ENCODE measurements around the gene AGXT2.

Gene AGXT2

GRCh38 chr5:35012365-35012764, 35.4 kb downstream of the AGXT2 start:
- Histone ChIP-seq H3K36me3 (replicated peaks) (no peaks in the 10 kb centered on the region), H3K4me3 (ENCODE audit: low read depth, low read length) (no peak overlapping the region), H3K27me3 (replicated peaks) (no peaks in the 10 kb centered on the region), H3K27ac (no peak overlapping the region)
- TF ChIP-seq, protein P1, sequence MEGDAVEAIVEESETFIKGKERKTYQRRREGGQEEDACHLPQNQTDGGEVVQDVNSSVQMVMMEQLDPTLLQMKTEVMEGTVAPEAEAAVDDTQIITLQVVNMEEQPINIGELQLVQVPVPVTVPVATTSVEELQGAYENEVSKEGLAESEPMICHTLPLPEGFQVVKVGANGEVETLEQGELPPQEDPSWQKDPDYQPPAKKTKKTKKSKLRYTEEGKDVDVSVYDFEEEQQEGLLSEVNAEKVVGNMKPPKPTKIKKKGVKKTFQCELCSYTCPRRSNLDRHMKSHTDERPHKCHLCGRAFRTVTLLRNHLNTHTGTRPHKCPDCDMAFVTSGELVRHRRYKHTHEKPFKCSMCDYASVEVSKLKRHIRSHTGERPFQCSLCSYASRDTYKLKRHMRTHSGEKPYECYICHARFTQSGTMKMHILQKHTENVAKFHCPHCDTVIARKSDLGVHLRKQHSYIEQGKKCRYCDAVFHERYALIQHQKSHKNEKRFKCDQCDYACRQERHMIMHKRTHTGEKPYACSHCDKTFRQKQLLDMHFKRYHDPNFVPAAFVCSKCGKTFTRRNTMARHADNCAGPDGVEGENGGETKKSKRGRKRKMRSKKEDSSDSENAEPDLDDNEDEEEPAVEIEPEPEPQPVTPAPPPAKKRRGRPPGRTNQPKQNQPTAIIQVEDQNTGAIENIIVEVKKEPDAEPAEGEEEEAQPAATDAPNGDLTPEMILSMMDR (IDR thresholded peaks at IDR 0.05; ENCODE audit: low read depth, low read length, missing control alignments): no peak
- no peak for DNase-seq
- in situ Hi-C loops (cut with HindIII; ENCODE audit: low pct_ligation_motif_present, low sequenced_read_pairs): no loop called here

GRCh38 chr5:35010676-35011075, 37.1 kb downstream of the AGXT2 start:
- H3K36me3 ChIP-seq (replicated peaks): no peaks in the 10 kb centered on the region
- in situ Hi-C loops (cut with HindIII; ENCODE audit: low pct_ligation_motif_present, low sequenced_read_pairs): no loop called here
- DNase-seq: no peak
- H3K4me3 ChIP-seq (ENCODE audit: low read depth, low read length): no peak overlapping the region
- TF ChIP-seq, protein P1 (IDR thresholded peaks at IDR 0.05; ENCODE audit: low read depth, low read length, missing control alignments): no peak
- no peaks in the 10 kb centered on the region for H3K27me3 ChIP-seq (replicated peaks)
- no peak overlapping the region for H3K27ac ChIP-seq

DNA sequence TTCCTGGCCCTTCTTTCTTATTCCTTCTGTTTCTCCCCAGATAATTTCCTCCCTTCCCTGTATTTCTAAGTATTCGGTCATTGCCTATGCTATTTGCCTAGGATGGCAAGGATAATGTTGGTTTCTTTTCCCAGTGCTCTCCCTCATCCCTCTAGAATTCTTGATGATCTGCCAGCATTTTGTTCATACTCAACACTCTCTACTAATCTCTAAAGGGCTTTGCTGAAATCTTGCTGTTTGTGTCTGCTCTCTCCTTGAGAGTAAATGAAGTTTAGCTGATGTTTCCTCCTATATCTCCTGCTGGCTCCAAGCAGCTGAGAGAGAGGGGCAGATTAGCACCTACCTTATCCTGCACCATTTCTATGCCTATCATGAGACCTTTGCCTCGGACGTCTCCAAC, 38.1 kb downstream of the AGXT2 start:
- in situ Hi-C loops (cut with HindIII; ENCODE audit: low pct_ligation_motif_present, low sequenced_read_pairs): no loop called here
- H3K27me3 ChIP-seq (replicated peaks): no peaks in the 10 kb centered on the region
- TF ChIP-seq, protein P1 (IDR thresholded peaks at IDR 0.05; ENCODE audit: low read depth, low read length, missing control alignments): no peak
- H3K27ac ChIP-seq: no peak overlapping the region
- no peak overlapping the region for H3K4me3 ChIP-seq (ENCODE audit: low read depth, low read length)
- DNase-seq: no peak
- no peaks in the 10 kb centered on the region for H3K36me3 ChIP-seq (replicated peaks)

GRCh38 chr5:35009019-35009418, 38.7 kb downstream of the AGXT2 start:
- no peak overlapping the region for H3K27ac ChIP-seq
- DNase-seq: no peak
- no peaks in the 10 kb centered on the region for H3K36me3 ChIP-seq (replicated peaks)
- TF ChIP-seq, protein P1 (IDR thresholded peaks at IDR 0.05; ENCODE audit: low read depth, low read length, missing control alignments): no peak
- no peaks in the 10 kb centered on the region for H3K27me3 ChIP-seq (replicated peaks)
- in situ Hi-C loops (cut with HindIII; ENCODE audit: low pct_ligation_motif_present, low sequenced_read_pairs): no loop called here
- H3K4me3 ChIP-seq (ENCODE audit: low read depth, low read length): no peak overlapping the region

DNA sequence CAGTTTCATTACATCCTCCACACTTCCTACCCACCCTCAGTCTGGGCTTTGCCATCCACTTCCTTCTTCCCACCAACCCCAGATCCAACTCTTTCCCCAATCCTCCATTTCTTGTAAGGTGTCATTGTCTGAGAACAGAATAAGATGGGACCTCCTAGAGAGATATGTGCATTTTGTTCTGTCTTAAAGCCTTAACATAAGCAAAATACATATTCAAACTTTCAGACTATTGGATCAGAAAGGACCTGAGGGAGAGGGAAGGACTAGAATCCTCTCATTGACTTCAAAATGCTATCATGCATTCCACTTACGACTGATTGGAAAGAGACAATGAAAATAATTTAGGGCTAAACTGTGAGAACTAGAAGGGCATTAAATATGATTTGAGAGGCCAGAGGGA, 43.0 kb downstream of the AGXT2 start:
- TF ChIP-seq, protein P1 (IDR thresholded peaks at IDR 0.05; ENCODE audit: low read depth, low read length, missing control alignments): no peak
- Histone ChIP-seq H3K27me3 (replicated peaks) (no peaks in the 10 kb centered on the region), H3K4me3 (ENCODE audit: low read depth, low read length) (no peak overlapping the region), H3K36me3 (replicated peaks) (no peaks in the 10 kb centered on the region), H3K27ac (no peak overlapping the region)
- in situ Hi-C loops (cut with HindIII; ENCODE audit: low pct_ligation_motif_present, low sequenced_read_pairs): no loop called here
- DNase-seq: no peak

GRCh38 chr5:35004200-35004599, 43.5 kb downstream of the AGXT2 start:
- Histone ChIP-seq H3K27ac (no peak overlapping the region), H3K27me3 (replicated peaks) (no peaks in the 10 kb centered on the region), H3K36me3 (replicated peaks) (no peaks in the 10 kb centered on the region), H3K4me3 (ENCODE audit: low read depth, low read length) (no peak overlapping the region)
- DNase-seq: no peak
- in situ Hi-C loops (cut with HindIII; ENCODE audit: low pct_ligation_motif_present, low sequenced_read_pairs): no loop called here
- TF ChIP-seq, protein P1 (IDR thresholded peaks at IDR 0.05; ENCODE audit: low read depth, low read length, missing control alignments): no peak
